GM19240 (cell line): Measurements from ENCODE around the gene C1orf141.
"Not testable (repeated sequence)": the region's sequence is repeated elsewhere in the genome, so short reads cannot be mapped to it uniquely, and the experiment has no call there.

Source experiments
- DNase-seq: peaks from one replicate; pipeline ENCODE4 v3.0.0; 2011; ENCODE audit warnings: low spot score; ENCODE audit not compliant: insufficient read length

Gene C1orf141

GRCh38 chr1:67134695-67135094 is at the start of gene C1orf141:
Gene C1orf141 (minus strand): TSS chr1:67134970. CDS start chr1:67127240, 7,730 bp downstream.
- no peak for DNase-seq

GRCh38 chr1:67175530-67176087 is 40.8 kb upstream of the C1orf141 start:
- DNase-seq = no peak

- DNase-seq = no peak
These were observed 40.0 kb upstream of the C1orf141 start for GRCh38 chr1:67174716-67175284.

GRCh38 chr1:67173988-67174387 is 39.2 kb upstream of the C1orf141 start:
- no peak for DNase-seq

- no peak for DNase-seq
These were observed 37.2 kb upstream of the C1orf141 start for GRCh38 chr1:67171978-67172377.

DNA sequence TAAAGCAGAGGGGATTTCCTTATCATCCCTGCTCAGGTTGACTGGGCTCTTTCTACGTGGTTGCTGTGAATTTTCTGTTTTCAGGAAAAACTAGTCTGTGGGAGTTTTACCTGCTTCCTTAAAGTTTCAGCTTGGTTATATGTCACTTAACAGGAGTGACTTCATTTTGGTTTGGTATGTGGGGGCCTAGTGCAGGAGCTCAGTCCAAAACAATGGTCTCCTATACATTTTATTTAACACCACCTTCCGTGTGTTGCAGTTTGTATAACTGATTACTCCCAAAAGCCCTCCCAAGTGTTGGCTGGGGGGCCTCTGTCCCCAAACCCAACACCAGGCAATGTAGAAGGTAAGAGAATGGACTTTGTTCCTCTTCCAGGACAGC is 36.8 kb upstream of the C1orf141 start:
- no peak for DNase-seq

DNA sequence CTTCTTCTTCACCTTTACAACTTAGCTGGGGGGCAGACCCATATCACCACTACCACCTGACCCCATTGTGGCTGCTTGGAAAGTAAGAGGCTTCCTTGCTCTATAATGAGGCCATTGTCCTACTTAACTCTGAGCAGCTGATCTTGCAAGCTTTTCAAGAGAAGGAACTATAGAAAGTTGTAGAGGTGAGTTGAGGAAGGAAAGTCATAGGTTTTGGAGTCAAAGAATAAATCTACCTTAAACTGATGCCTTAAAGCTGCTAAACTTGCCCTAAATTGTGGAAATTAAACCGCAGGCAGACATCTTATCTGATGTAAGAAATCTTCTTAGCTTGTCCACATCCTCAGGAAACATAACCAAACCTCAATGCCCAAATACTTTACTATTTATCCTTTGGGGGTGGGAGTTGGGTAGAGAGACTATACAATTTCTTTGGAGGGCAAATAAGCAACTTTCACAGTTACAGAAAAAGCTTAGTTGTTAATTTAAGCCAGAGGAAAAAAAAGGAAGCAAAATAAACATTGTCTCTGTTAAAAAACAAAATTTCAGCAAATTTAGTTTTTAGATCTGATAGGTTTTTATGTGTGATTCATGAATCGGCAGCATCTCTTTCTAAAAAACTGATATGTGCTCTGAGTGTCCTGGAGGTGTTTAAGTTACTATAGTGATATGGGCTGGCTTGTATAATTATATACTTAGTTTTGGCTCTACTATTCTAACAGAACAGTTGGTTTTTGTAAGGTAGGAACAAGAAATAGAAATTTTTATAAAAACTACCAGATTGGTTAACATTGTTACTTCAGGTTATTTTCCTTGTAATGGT is 36.2 kb upstream of the C1orf141 start:
- DNase-seq = no peak

DNA sequence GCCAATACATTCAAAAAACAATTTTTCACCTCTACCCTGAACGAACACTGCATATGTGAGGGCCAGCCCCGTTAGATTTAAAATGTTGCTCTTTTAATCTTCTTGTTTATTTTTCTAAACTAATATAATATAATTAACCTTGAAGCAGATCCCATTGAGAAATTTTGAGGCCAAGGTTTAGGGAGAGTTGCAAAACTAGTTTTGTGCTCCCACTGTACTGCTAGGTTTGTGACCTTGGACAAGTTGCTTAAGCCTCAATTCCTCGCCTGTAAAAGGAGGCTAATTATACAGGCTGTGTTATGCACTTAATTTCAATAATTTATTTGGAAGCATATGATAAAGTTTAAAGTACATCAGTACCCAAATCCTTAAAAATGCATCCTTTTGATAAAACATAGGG is 35.2 kb upstream of the C1orf141 start:
- no peak for DNase-seq

GRCh38 chr1:67169496-67169895 is 34.7 kb upstream of the C1orf141 start:
- no peak for DNase-seq

GRCh38 chr1:67166196-67166595 is 31.4 kb upstream of the C1orf141 start, which contains the start of gene IL23R:
Gene IL23R (plus strand): TSS chr1:67166454. CDS start chr1:67168121, 1,667 bp downstream.
- DNase-seq = no peak

GRCh38 chr1:67165468-67166041 is 30.8 kb upstream of the C1orf141 start:
- no peak for DNase-seq

GRCh38 chr1:67162954-67163353 is 28.2 kb upstream of the C1orf141 start:
- DNase-seq = no peak

GRCh38 chr1:67159233-67159632 is 24.5 kb upstream of the C1orf141 start:
- DNase-seq = no peak

DNA sequence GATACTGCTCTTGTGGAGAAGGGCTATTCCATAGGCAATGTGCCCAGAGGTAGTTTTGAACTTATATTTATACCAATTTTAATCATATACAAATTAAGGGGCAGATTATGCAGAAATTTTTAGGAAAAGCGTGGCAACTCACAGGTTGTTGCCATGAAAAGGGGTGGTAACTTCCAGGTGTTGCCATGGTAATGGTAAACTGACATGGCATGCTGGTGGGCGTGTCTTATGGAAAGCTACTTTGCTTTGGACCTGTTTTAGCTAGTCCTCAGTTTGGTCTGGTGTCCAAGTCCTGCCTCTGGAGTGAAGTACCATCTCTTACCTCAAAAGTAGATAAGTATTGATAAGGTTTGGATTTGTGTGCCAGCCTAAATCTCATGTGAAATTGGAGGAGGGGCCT is 23.6 kb upstream of the C1orf141 start:
- no peak for DNase-seq

GRCh38 chr1:67150931-67151330 is 16.2 kb upstream of the C1orf141 start:
- DNase-seq = no peak

GRCh38 chr1:67149179-67149770 is 14.5 kb upstream of the C1orf141 start:
- DNase-seq = peak; percentile 24

DNA sequence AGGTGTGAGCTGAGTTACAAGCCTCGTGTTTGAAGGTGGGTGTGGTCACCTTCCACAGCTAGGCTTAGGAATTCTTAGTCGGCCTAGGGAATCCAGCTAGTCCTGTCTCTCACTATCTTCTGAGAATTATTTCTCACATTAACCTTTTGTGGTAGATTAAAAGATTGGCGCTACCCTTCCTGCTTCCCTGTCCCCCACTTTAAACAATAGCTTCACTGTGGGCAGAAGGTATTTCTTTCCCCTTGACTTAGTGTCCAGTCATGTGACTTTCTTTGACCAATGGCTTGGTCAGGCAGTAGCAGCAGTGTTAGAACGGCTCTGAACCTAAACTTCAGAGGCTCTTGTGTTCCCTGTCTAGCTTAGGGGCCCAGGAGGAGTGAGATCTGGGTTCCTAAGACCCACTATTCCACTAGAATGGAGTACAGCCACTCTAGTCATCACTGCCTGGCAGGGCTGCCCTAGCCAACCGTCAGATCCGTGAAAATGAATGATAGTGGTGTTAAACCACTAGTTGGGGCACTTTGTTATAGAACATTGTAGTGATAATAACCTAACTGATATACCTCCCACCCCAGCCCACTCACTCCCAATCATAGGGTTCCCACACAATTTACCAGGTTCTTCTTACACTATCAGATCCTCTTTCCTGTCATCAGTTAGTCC is 13.9 kb upstream of the C1orf141 start:
- DNase-seq = no peak

GRCh38 chr1:67147973-67148372 is 13.2 kb upstream of the C1orf141 start:
- DNase-seq = not testable (repeated sequence)

- no peak for DNase-seq
These were observed 11.8 kb upstream of the C1orf141 start for GRCh38 chr1:67146539-67146938.

DNA sequence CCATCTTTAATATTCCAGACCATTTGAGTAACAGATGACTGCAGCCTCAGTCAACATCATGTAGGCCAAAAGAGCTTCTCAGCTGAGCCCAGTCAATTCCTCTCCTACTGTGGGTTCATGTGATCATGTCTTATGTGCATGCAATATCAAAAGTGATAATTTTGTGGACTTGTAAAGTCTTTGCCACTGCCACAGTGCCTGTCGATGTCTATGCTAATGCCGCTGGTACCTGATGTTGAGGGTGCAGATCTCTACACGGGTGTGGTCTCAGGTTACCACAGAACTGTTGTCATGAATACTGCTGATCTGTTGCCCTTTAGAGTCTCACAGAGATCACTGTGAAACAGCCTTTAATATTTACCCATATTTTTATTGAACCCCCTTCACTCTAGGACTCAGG is 11.3 kb upstream of the C1orf141 start:
- no peak for DNase-seq

DNA sequence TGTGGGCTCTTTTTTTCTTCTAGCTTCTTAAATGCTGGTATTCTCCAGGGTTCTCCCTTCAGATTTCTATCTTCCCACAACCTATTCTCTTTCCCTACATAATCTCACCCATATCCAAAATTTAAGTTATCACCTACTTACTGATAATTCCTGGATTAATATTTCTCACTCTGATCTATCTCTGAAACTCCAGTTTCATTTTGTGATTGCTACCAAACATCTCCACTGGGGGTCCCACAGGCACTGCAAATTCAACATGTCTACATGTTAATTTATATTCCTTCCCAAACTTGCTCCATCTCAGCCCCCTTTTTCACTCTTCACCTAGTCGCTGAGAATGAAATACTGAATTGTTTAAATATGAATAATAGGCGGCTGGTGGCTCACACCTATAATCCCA is 9.9 kb upstream of the C1orf141 start:
- no peak for DNase-seq
